C1 segment of cervical spinal cord (tissue), 14 donors: Measurements from ENCODE around the gene SORCS2.

Experiments used
- DNase-seq, 14 donors: peaks; one replicate each; lab custom pipeline; 2025; lab: John Stamatoyannopoulos, UW

SORCS2 gene

GRCh38 chr4:7335344-7336066 is 143.2 kb downstream of the SORCS2 start:
- DNase-seq, result peak in 8 of 14 donors; percentile 16 to 79 (median 48)

DNA sequence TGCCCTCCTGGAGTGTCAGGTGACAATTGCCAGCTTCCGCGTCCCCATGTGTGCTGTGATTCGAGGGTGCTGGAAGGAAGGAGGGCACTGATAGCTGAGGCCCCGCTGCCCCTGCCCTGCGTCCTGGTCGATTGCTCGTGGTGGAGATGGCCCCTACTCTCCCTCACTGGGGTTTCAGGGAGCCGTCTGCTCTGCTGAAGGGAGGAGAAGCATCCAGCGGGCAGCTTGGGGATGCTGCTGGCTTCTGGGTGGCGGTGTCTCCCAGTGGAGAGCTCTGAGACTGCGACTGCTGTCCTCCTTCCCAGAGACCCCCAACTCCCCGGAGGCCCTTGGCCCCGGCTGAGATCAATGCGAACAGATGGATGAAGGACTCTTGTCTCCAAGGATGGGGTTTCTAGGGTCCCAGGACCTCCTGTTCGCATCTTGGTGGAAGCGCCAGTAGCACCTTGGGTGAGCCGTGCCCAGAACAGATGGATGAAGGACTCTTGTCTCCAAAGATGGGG is 143.8 kb downstream of the SORCS2 start:
- no peak for DNase-seq

DNA sequence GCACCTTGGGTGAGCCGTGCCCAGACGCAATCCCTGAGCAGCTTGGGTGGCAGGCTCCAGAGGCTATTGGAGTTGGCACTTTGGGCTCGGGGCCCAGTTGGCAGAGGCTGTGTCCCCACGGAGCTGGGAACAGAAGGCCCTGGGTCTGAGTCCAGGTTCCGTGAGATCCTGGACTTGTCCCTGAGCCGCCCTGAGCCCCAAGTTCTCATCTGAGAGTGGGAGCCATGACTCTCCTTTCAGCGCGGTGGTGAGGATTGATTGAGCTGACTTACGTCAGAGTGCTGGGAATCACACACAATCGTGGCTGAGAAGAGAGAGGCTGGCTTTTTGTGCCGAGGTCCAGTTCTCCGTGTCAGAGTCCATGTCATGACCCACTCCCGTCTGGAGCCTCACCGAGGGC is 144.4 kb downstream of the SORCS2 start:
- DNase-seq, result peak in 3 of 14 donors; percentile 11 to 53 (median 15)

DNA sequence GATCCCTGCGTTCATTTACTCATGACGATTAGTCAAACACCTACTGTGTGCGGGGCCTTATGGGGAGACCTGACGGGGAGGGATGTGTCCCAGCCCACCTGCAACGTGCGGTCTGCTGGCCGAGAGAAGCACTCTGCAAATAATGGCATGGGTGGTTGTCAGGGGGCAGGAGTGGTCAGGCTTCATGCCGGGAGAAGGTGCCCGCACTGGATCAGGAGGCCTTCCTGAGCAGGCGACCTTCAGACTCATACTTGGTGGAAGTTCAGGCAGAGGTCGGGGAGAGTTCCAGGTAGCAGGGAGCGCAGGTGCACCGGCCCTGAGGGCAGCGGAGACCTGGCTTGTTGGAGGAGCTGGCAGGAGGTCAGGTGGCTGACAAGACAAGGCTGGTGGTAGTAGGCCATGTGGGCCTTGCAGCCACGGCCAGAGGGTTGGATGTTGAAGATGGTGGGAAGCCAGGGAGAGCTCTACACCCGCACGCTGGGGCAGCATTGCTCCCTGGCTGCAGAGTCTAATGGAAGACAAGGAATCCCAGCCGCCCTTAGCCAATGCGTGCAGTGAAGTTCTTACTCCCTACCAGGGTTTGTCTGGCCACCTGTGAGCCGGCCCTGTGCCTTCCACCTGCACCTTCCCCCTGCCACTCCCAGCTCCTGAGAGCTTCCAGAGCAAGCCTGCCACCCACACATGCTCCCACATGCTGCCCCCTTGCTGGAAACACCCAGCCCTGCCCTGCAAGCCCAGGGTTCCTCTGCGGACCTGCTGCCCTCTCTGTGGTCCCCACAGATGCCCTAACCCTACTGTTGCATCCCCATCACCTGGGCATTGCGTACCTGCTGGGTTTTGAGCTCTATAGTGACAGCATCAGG is 145.1 kb downstream of the SORCS2 start:
- DNase-seq, result no peak

- no peak for DNase-seq
Measured at GRCh38 chr4:7338059-7338452, 145.7 kb downstream of the SORCS2 start.

- no peak for DNase-seq
Measured at GRCh38 chr4:7338876-7339623, 146.7 kb downstream of the SORCS2 start.

- no peak for DNase-seq
Measured at GRCh38 chr4:7339751-7340552, 147.6 kb downstream of the SORCS2 start.

DNA sequence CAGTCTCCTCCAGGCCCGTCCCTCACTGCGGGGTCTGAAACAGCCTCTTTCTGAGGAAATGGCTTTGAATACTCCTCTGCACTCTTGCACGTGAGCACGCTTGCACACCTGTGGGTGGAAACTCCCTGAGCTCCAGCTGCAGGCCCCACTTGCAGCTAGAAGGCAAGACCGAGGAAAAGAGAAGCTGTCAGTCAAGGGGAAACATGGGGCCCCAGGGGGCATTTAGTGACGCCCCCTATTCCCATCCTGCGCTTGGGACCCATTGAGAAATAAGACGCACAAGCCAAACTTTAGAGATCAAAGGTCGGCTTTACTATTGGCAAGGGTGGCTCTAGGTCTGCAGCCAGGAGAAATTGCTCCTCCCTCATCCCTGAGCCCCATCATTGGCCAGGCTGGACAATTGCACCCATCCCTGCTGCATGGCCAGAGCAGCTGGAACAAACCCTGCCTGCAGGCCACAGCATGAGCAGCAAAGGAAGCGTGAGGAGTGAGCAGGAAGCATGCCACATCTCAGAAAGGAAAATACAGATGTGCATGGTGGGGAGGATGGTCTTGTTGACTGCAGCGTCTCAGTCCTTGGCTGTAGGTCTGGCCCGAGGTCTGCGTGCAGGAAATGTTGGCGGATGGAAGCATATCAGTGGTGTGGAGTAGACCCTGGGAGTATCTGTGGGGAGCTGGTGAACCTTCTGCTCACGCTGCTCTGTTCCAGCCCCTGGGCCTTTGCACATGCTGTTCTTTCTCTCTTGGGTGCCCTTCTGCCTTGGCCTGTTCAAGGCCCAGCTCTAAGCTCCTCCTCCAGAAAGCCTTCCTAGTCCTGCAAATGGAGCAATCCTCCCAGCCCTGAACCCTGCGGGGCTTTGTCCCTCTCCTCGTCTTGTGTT is 148.5 kb downstream of the SORCS2 start:
- DNase-seq, result no peak

GRCh38 chr4:7341491-7342222 is 149.3 kb downstream of the SORCS2 start:
- DNase-seq, result no peak

DNA sequence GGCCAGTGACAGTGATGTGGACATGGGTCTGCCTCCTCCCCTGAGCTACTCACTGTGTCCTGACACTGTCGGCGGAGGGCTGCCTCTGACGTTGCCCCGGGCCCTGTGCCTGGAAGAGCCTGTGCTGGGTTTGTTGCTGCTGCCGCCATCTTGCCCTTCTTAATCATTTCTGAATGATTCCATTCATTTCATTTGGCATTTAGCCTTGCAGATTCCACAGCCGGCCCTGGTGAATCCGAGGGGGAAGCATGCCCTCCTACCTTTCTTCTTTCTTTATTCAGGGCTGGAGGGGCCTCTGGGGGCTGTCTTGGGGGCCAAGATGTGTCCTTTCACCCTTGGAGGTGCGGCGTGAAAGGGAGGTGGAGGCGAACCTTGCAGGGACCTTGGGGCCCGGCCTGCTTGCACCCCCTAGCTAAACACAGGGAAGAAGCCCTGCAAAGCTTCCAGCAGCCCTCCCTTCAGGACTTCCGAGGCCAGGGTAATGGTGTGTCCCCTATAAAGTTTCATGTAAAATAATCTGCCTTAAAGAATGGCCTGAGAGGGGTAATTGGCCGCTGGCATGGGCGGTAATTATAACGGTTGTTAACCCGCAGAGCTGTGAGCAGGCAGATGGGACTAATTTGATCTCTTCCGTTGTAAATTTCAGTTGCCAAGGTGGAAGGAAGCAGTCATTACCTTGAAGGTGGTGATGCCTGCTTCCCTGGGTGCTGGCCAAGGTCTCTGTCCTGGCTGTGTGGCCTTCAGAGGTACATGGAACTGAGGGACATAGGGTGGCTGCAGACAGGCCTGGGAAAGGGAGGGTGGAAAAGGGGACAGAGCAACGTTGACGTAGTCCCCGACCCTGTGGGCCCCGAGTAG is 150.1 kb downstream of the SORCS2 start:
- DNase-seq, result peak in 6 of 14 donors; percentile 38 to 84 (median 52)

GRCh38 chr4:7343081-7343655 is 150.8 kb downstream of the SORCS2 start:
- no peak for DNase-seq

DNA sequence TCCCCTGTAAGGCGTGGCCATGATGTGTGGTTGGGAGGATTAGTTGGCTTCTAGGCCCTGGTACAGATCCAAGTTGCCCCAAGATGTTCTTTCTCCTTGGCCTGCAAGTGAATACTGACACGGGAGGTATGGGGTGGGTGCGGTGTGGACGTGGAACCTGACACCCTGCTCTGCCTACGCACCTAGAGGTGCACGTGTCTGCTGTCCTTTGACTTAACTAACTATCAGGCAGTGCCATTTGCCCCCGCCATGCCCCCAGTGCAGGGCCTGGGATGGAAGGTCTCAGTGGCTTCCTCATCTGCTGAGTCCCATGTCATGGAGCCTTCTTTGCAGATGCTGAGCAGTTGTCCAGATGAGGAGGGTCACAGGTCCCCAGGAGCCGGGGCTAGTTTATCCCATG is 151.6 kb downstream of the SORCS2 start:
- no peak for DNase-seq

- no peak for DNase-seq
Measured at GRCh38 chr4:7344636-7345155, 152.4 kb downstream of the SORCS2 start.

- no peak for DNase-seq
Measured at GRCh38 chr4:7347981-7348380, 155.6 kb downstream of the SORCS2 start.

GRCh38 chr4:7348946-7349900 is 156.9 kb downstream of the SORCS2 start:
- peak in 2 of 14 donors; percentile 25 to 92 for DNase-seq

DNA sequence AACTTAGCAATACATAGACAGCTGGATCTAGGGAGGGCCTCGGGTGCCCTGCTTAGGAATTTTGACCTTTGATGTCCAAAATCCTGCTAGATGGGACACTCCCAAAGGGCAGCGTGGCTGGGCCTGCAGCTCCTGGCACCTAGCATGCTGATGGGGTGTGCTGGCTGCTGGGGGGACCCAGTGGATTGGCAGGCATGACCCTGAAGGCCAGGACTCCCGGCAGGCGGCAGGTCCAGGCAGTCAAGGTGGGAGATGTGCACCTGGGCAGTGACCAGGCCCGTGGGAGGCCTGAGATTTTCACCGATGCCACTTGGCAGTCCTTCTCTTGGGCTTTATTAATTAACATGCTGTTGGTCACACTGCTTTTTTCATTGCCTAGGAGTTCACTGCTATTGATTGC is 158.1 kb downstream of the SORCS2 start:
- no peak for DNase-seq

DNA sequence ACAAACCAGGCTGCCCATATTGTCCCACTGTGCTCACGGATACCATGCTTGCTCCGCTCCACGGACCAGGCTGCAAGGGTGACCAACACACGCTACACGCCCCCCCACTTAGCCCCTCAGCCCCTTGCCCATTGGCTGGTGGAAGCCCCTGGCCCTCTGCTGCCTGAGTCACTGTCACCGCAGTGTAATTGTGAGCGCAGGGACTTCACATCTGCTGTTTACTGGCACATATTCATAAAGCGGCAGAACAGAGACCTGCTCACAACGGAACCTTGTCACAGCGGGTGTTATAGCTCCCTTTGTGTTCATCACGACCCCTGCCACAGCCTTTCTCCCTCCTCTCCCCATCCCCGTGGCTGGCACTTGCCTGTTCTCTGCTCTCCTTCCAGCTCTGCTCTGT is 158.7 kb downstream of the SORCS2 start:
- peak in 8 of 14 donors; percentile 13 to 90 (median 68) for DNase-seq
